ENCODE data around the gene RCC2.

Gene RCC2

GRCh38 chr1:17441265-17441992, 2.0 kb upstream of the RCC2 start:
- DNase-seq = no peak

DNA sequence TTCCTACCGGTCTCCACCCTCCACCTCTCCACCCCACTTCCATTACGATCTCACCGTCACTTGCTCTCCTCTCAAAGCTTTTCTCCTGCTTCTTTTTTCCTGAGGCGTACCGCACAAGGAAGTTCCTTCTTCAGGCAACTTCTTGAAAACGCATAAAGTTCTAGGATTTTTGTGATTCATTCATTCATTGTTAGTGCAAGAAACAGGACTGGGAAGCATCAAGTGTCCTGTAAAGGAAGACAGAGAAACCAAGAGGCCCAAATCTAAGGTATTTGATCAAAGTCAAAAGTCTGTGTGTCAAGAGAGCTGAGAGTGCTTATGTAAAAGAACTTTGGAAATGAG, 1.3 kb upstream of the RCC2 start:
- no peak for DNase-seq

DNA sequence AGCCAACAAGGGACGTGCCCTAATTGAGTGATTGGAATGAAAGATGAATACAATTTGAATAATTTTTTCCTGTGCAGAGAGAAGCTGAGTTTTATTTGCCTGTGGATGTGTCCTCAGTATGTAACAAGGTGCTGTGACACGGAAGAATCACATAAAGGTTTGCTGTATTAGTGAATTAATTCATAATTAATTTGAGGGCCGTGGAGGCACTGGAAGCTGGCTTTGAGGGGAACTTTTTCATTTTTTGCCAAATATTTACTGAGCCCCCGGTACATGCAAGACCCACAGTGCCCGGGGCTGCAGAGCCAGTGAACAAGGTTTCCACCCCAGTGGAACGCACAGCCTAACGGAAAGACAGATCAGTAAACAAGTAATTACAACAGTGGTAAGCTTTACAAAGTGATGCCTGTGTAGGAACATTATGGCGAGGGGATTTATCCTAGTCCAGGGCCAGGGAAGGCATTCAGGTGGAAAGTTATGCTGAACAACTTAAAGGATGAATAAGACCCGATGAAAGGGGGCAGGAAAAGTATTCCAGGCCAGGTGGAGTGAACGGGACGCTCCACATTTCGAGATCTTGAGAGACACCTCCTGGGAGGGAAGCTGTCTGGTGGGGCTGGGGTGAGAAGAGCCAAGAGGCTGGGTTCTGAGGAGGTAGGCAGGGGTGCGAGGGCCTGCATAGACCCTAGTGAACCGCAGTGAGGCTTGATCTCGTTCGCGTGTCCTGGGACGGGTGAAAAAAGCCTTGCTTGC, 773 bp upstream of the RCC2 start:
- no peak for DNase-seq

- no peak for DNase-seq
Observed at GRCh38 chr1:17438318-17439249, 893 bp downstream of the RCC2 start.

DNA sequence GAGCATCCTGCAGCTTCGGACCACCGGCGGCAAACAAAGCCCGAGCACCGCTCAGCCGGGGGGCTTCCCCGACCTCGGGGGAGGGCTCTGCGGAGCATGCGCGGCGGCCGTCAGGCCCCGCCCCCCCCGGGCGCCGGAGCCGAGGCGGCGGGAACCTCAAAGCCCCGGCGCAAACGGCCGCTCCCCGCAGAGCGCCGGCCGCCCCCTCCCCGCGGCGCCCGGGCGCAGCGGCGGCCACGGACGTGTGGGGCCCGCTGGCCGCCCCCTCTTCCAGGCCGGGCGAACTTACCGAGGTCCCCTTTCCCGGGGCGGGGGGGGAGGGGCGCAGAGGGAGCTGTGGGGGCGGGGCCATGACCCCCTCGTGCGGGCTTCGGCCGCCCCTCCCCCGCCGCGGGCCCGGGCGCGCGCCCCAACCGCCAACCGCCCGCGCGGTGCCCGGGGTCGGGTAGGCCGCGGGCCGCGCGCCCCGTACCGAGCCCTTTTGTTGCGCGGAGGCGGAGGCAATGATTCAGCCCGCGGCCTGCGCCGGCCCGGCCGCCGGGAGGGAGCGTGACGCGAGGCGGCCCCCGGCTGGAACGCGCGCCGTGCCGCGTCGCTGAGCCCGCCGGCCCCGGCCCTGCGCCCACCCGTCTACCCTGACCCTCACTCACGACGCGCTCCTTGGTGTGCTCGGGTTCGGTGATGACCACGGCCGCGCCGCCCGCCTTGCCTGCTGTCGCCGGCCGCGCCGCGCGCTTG, 1.7 kb downstream of the RCC2 start:
- DNase-seq = no peak

GRCh38 chr1:17437260-17437579, 2.3 kb downstream of the RCC2 start:
- DNase-seq = no peak

- no peak for DNase-seq
Observed at GRCh38 chr1:17436380-17437174, 2.9 kb downstream of the RCC2 start.

DNA sequence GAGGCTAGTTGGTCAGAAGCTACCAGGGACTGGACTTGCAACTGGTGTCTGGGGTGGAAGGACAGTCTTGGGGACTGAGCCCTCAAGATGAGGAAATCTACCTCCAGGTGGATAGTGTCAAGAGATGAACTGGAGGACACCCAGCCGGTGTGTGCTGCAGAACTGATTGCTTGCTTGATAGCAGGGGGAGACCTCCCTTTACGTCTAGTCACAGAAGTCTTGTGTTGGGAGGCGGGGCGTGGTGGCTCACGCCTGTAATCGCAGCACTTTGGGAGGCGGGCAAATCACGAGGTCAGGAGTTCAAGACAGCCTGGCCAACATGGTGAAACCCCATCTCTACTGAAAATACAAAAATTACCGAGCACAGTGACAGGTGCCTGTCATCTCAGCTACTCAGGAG, 4.9 kb downstream of the RCC2 start:
- no peak for DNase-seq

- DNase-seq = no peak
Observed at GRCh38 chr1:17434016-17434415, 5.5 kb downstream of the RCC2 start.

- no peak for DNase-seq
Observed at GRCh38 chr1:17433261-17433660, 6.2 kb downstream of the RCC2 start.

- DNase-seq = no peak
Observed at GRCh38 chr1:17432412-17432811, 7.1 kb downstream of the RCC2 start.

DNA sequence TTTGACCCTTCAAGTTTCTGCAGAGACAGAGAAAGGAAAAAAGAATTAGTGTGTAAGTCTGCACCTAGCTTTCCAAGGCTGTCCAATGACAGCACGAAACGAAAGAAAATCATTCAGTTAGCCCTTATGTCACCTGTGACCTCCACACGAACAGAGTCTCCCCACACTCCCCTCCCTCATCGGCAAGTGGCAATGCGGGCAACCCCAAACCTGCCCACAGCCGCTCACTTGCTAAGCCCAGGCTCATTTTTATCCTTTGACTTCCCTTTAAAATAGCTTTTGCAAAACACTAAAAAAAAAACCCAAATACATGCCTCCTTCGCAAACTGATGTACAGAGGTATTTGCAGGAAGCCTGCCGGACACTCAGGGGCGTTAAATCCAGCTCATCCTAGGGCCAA, 10.3 kb downstream of the RCC2 start:
- no peak for DNase-seq

DNA sequence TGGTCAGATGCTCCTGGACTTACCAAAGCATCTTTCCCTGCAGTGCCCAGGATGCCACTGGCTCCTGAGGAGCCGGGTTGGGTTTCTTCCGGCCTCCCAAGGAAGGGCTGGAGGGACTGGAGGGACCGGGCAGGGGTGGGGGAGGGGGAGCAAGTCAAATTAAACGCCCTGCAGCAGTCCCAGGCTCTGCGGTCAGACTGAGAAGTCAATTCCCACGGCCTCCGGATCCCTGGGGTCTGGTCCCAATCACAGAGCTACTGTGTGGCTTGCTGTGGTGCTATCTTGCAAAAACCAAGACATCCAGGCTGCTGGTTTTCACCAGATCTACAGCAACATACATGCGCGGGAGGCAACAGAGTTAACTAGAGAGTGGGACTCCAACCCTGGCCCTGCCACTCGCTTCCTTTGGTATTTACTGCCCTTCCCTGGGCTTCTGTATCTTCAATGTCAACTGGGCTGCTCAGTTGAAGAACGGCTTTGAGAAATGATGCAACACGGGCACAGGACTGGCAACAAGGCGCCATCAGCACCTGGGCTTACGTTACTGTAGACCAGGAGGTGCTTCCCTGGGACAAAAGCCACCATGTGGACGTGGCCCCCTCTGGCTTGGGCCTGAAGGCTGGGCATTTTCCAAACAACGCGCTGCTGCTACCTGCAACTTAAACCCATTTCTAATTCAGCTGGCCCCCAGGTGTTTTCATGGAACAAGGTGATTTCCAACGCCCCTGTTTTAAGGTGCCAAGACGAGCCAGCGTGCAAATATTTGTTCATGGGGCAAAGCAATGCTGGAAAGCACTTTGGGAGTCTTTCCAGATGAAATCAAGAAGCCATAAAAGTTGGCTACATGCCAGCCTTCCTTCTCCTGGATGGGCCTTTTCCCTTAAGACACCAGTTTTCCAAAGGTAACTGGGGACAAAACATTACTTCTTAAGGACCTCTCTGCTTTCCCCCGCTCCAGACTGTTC, 11.5 kb downstream of the RCC2 start:
- DNase-seq = no peak

DNA sequence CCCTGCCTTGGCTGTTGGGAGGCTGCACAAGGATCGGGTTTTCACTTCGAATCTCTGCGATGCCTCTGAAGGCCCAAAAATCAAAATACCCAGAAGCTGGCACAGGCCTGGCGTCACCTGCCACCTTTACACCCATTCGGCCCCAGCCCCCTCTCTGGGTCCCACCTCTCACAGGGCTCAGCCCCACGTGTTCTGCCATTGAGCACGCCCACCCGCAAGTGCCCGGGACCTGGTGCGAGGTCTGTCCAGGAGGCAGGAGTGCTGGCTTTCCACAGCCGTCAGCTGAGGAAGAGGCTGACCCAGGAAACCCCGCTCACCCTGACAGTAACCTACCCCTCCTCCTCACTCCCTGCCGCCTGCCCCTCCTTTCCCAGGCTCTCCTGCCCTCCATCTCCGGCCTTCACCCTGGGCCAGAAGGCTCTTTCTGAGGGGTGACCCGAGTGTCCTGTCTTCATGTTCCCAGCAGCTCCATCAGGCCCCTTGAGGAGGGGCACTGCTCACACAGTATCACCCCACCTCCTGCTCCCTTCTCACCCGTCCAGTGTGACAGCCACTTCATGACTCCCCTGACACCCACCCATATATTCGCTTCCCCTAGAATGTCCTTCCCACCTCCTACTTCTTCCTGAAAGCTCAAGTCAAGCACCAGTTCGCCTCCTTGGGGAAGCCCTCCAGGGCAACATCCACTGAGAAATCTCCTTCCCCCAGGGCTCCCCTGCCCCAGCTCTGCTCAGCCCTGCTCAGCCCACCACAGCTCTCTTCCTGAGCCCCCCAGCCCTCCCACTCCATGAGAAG, 13.5 kb downstream of the RCC2 start:
- DNase-seq = no peak

DNA sequence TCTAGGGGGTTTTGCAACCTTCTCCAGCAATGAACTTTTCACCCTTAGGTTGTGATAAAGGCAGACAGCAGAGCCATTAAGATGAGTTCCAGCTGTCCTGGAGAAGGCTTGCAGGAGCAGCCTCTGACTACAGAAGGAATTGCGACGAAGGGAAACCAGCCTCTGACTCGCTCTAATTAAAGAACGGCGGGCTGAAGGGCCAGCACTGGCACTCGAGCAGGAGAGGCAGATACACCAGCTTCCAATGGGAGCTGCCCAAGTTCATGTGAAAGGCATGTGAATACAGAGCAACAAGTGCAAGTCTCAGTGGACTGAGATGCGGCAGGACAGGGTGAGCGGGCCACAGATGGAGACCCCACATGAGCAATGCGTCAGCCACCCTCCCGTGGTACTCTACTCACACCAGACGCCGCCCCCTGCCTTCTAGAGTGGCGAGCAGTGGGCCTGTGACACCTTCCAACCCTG, 15.7 kb downstream of the RCC2 start:
- DNase-seq = no peak

DNA sequence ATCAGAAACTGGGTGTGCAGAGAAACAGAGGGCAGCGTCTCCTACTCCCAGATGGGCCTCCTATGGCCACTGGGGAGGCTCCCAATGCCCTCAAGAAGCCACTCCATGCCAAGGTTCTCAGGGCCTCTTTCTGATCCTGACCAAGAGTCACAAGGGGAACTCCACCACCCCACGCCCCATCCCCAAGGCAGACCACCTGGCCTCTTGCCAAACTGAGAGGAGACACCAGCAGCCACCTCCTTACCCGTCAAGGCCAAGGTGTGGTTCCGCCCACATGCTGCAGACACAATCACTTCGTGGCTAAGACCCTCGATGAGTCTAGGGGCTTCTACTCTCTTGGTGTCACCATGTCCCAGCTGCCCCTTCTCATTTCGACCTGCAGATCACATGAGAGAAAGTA, 17.0 kb downstream of the RCC2 start:
- no peak for DNase-seq

GRCh38 chr1:17420391-17420918, 19.0 kb downstream of the RCC2 start:
- DNase-seq = no peak

- DNase-seq = no peak
Observed at GRCh38 chr1:17419626-17420328, 19.7 kb downstream of the RCC2 start.

DNA sequence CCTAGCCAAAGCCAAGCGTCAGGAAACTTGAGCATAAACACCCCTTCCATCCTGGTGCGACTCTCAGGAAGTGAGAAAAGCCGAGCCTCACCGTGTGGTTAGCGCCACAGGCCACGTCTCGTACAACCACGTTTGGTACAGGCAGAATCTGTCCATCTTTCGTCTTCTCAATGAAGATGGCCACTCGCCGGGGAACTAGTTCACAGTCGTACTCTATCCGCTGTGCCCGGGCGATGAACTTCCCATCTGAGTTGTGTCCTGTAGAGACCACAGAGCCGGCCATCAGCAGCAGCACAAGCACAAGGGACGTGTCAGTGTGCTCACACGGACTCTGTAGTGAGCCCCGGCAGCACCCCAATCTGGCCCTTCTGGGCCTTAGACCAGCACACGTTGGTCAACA, 23.1 kb downstream of the RCC2 start:
- DNase-seq = no peak

All from NCI-H2081 treated with DMSO at 0.1 percent for 48 hours (cell line).